ENCODE measurements around the gene NIPAL3.
"Not testable (repeated sequence)": the region's sequence is repeated elsewhere in the genome, so short reads cannot be mapped to it uniquely, and the experiment has no call there.

NIPAL3 gene

DNA sequence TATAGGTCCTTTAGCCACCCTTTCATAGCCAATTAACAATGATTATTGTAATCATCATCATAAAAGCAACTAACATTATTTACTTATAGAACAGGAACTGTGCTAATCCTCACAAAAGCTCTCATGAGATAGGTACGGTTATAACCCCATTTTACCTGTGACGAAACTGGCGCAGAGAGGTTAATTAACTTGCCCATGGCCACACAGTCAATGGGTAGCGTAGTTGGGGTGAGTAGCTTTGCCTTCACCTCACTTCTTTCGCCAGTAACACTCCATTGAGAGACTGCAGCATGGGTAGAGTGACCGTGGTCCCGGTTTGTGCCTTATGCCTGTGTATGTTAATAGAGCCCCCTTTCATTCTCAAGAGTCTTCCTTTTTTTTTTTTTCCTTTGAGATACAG, 10.3 kb downstream of the NIPAL3 start:
- DNase-seq: no peak

DNA sequence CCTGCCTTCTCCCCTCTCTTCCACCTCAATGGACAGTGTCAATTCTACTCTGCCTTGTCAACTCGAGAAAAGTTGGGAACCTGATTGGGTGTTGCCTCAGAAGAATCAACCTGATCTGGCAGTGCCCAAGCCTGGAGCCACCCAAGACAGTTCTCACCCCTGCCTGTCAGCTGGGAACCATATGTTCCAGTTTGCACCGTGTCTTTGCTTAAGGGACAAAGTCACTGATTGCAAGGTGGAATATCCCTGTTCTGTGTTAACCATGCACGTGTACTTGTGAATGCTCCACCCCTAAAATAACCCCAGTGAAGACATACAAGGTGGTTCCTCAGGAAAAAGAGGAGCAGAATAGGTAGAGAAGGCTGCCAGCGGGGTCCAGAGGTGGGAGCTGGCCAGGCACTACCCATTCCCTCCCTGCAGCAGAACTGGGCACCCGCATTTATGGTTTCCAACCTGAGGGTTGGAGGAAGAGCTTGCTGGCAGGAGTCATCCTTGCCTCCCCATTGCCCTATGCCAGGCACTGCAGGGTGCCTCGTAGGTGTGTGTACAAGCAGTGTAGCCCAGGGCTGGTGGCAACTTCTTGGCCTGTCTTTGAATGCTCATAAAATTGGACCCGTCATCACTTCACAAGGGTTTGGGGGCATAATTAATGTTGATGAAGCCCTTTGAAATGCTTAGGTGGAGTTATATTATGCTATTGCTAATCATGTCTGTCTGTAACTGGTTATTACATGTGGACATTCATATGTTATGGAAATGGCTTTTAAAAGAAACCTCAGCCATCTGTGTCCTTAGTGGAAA, 11.3 kb downstream of the NIPAL3 start:
- no peak for DNase-seq

GRCh38 chr1:24427545-24427862, 11.9 kb downstream of the NIPAL3 start:
- DNase-seq: no peak

- no peak for DNase-seq
Observed at GRCh38 chr1:24435782-24436365, 20.3 kb downstream of the NIPAL3 start.

- DNase-seq: no peak
Observed at GRCh38 chr1:24437631-24438396, 22.2 kb downstream of the NIPAL3 start.

GRCh38 chr1:24438423-24438901, 22.9 kb downstream of the NIPAL3 start:
- DNase-seq: no peak

- no peak for DNase-seq
Observed at GRCh38 chr1:24440436-24440835, 24.8 kb downstream of the NIPAL3 start.

GRCh38 chr1:24441480-24441879, 25.9 kb downstream of the NIPAL3 start:
- DNase-seq: no peak

- no peak for DNase-seq
Observed at GRCh38 chr1:24441996-24442668, 26.5 kb downstream of the NIPAL3 start.

GRCh38 chr1:24442764-24443163, 27.2 kb downstream of the NIPAL3 start:
- no peak for DNase-seq

DNA sequence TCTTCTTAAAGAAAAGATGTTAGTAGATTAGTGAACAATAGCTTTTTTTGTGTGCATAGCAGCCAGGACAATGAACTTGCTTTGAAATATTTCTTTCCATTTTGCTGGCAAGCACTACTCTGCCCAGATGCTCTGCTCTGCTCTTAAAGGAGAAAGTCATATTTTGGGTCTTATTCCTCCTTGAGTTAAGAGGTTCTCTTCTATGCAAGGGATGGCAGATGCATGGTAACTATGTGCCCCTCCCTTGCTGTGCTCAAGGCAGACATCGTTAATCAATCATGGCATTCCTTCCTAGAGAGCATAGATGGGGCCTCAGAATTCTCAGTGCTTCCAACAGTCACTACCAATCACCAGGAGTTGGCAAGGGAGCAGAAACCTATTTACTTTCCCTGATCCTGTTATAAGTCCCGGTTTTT, 27.6 kb downstream of the NIPAL3 start:
- no peak for DNase-seq

GRCh38 chr1:24446446-24446845, 30.8 kb downstream of the NIPAL3 start:
- DNase-seq: not testable (repeated sequence)

DNA sequence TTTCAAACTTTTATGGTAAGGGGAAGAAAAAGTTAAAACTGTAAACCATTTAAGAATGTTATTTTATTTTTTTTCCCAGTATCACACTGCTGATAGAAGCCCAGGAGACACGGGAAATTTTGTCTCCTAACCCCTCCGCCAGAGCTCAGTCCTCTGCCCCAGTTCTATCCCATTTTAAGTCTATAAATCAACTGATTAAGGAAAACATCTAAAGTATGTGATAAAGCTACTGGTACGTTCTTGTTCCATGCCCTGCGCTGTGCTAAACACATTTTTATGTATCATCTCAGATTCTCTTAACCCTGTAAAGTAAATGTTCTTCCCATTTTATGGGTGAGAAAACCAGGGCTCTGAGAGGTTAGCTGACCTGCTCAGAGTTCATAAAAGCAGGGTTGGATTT, 34.7 kb downstream of the NIPAL3 start:
- no peak for DNase-seq

GRCh38 chr1:24450857-24451397, 35.3 kb downstream of the NIPAL3 start:
- no peak for DNase-seq

DNA sequence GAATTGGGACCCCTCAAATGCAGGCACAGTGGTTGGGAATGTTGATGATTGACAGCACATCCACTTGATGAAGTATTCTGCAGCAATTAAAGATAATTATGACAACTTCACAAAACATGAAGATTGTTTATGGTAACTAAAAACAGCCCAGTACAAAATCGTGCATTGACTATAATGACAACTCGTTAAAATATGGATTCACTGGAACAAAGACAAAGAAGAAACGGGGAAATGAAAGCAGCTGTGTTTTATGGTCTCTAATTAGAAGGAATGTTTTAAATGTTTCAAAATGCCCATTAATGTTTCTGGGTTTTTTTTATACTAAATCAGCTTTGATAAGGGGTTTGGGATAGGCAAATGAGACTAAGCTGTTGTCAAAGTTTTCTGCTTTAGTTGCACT, 36.1 kb downstream of the NIPAL3 start:
- no peak for DNase-seq

DNA sequence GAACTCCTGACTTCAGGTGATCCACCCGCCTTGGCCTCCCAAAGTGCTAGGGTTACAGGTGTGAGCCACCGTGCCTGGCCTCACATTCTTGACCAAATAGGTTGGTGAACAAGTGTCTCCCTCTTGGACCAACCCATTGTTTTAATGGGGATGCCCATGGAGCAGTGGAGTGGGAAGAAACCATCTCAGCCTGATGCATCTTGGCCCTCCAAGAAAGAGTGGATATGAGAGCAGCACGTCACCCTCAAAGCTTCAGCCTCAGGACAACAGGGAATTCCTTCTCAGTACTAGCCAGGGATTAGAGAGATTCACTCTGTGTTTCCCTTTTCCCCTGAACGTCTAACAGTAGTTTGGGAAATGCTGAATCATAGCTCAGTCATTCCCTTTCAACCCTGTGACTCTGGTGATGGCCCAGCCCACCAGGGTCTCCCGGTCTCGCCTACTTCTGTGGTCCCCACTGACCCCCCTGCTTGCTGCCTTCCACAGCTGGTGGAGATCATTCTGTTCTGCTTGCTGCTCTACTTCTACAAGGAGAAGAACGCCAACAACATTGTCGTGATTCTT, 37.4 kb downstream of the NIPAL3 start:
- no peak for DNase-seq

DNA sequence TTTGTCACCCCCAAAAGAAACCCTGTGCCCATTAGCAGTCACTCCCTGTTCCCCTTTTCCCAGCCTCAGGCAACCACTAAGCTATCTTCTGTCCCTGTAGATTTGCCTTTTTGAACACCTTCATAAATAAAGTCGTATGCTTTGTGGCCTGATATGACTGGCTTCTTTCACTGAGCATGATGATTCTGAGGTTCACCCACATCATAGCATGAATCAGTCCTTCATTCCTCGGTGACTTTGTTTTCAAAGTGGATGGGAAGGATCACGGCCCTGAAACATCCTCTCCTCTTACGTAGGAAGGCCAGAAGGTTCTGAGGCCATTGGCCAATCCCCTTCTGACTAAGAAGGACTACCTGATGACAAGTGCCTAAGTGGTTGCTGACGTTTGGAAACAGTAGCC, 39.1 kb downstream of the NIPAL3 start:
- DNase-seq: no peak

DNA sequence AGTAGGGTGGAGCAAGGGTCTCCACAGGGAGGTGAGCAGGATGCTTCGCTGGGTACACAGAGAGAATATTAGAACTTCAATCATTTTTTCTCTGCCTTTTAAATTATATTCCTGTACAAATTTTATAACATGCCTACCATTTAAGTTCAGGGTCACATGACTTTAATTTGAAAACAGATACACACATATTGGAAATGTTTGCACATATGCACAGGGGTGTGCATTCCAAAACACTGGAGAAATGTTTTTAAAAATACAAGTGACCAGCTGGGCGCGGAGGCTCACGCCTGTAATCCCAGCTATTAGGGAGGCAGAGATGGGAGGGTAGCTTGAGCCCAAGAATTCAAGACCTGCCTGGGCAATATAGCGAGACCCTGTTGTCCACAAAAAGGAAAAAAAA, 39.7 kb downstream of the NIPAL3 start:
- DNase-seq: no peak

- DNase-seq: no peak
Observed at GRCh38 chr1:24457866-24458265, 42.3 kb downstream of the NIPAL3 start.

DNA sequence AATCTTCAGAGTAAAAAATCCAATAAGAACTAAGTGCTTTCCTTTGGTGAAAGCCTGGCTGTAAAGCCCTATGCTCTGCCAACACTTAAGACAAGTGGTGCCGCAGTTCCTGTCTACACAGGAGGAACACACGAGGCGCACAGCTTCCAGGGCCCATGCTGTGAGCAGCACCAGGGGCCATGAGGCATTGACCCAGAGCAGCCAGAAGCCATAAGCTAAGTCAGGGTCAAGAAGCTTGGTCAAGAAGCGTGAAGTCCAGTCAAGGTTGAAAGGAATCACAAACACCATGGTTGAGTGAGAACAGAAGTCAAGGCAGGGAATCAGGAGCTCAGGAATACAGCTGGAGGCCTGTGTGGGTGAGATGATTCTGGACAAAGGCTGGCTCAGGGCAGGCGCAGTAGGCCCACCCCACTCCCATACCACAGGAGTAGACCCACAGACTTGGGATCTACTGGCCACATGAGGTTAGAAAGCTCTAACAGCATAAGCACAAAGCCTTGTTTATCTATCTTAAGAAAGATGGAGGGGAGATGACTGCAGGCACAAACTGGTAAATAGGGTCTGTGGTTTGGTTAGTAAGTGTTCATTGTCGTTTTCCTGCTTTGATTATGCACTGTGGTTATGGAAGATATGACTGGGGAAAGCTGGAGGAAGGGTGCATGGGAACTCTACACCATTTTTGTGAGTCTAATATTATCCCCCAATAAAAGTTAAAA, 44.1 kb downstream of the NIPAL3 start:
- DNase-seq: no peak

DNA sequence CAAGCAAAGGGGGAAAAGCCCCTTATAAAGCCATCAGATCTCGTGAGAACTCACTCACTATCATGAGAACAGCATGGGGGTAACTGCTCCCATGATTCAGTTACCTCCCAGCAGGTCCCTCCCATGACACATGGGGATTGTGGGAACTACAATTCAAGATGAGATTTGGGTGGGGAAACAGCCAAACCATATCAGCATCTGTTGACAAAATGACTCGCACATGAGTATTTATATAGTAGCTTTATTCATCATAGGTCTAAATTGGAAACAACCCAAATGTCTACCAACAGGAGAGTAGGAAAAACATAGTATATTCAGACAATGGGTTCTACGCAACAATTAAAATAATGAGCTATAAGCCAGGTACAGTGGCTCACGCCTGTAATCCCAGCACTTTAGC, 46.5 kb downstream of the NIPAL3 start:
- not testable (repeated sequence) for DNase-seq

Measured in CD4-positive, alpha-beta T cell treated with Interleukin-17A for 1 hour (primary cell).